HUES6 (cell line): Measurements from ENCODE around the gene IQGAP1.

Source experiments
- H3K27ac ChIP-seq: 2 replicates; pipeline ENCODE4 v1.7.0; 2013; ENCODE audit warnings: low read depth, mild to moderate bottlenecking, low read length, inconsistent platforms
- H3K27me3 ChIP-seq: 2 replicates; pipeline ENCODE4 v1.6.1; 2013; ENCODE audit warnings: low read length; ENCODE audit not compliant: control insufficient read depth, insufficient read depth
- H3K36me3 ChIP-seq: 2 replicates; pipeline ENCODE4 v1.6.1; 2013; ENCODE audit warnings: low read length; ENCODE audit not compliant: control insufficient read depth, insufficient read depth
- H3K4me1 ChIP-seq: 2 replicates; pipeline ENCODE4 v1.6.1; 2013; ENCODE audit warnings: low read length; ENCODE audit not compliant: control insufficient read depth, insufficient read depth
- H3K4me3 ChIP-seq: 2 replicates; pipeline ENCODE4 v1.5.1; 2013; ENCODE audit warnings: low read depth, low read length
- H3K9ac ChIP-seq: one replicate; pipeline ENCODE4 v1.6.1; 2013; ENCODE audit warnings: mild to moderate bottlenecking, low read length
- H3K9me3 ChIP-seq: 2 replicates; pipeline ENCODE4 v1.6.1; 2013; ENCODE audit warnings: low read depth, low read length; ENCODE audit not compliant: control insufficient read depth, insufficient read depth

The IQGAP1 gene

GRCh38 chr15:90469723-90470122 is 81.7 kb downstream of the IQGAP1 start:
- no peaks in the 10 kb centered on the region for H3K9me3 ChIP-seq
- H3K36me3 ChIP-seq = peaks cover 66% of the 10 kb centered on the region
- H3K4me3 ChIP-seq = no peak overlapping the region
- H3K27me3 ChIP-seq = no peaks in the 10 kb centered on the region
- H3K9ac ChIP-seq = no peak overlapping the region
- no peak overlapping the region for H3K27ac ChIP-seq
- H3K4me1 ChIP-seq = no peaks in the 10 kb centered on the region

- Histone ChIP-seq H3K27ac (no peak overlapping the region), H3K4me1 (no peaks in the 10 kb centered on the region), H3K27me3 (no peaks in the 10 kb centered on the region), H3K9ac (no peak overlapping the region), H3K4me3 (no peak overlapping the region), H3K9me3 (no peaks in the 10 kb centered on the region), H3K36me3 (peaks cover 66% of the 10 kb centered on the region)
These were observed 82.4 kb downstream of the IQGAP1 start for GRCh38 chr15:90470453-90470852.

- Histone ChIP-seq H3K4me3 (no peak overlapping the region), H3K9me3 (no peaks in the 10 kb centered on the region), H3K9ac (no peak overlapping the region), H3K27me3 (no peaks in the 10 kb centered on the region), H3K4me1 (no peaks in the 10 kb centered on the region), H3K36me3 (peaks cover 59% of the 10 kb centered on the region), H3K27ac (no peak overlapping the region)
These were observed 83.1 kb downstream of the IQGAP1 start for GRCh38 chr15:90471126-90471525.

- Histone ChIP-seq H3K27me3 (no peaks in the 10 kb centered on the region), H3K4me1 (no peaks in the 10 kb centered on the region), H3K4me3 (no peak overlapping the region), H3K9me3 (no peaks in the 10 kb centered on the region), H3K9ac (no peak overlapping the region), H3K36me3 (peaks cover 60% of the 10 kb centered on the region), H3K27ac (no peak overlapping the region)
These were observed 83.7 kb downstream of the IQGAP1 start for GRCh38 chr15:90471769-90472168.

- Histone ChIP-seq H3K27me3 (no peaks in the 10 kb centered on the region), H3K4me1 (no peaks in the 10 kb centered on the region), H3K9ac (no peak overlapping the region), H3K9me3 (no peaks in the 10 kb centered on the region), H3K27ac (no peak overlapping the region), H3K36me3 (peaks cover 83% of the 10 kb centered on the region), H3K4me3 (no peak overlapping the region)
These were observed 90.9 kb downstream of the IQGAP1 start for GRCh38 chr15:90478846-90479481.

- H3K9ac ChIP-seq = no peak overlapping the region
- no peaks in the 10 kb centered on the region for H3K9me3 ChIP-seq
- H3K4me3 ChIP-seq = no peak overlapping the region
- no peaks in the 10 kb centered on the region for H3K4me1 ChIP-seq
- H3K36me3 ChIP-seq = peaks cover 82% of the 10 kb centered on the region
- H3K27me3 ChIP-seq = no peaks in the 10 kb centered on the region
- no peak overlapping the region for H3K27ac ChIP-seq
These were observed 91.6 kb downstream of the IQGAP1 start for GRCh38 chr15:90479656-90480055.

- no peaks in the 10 kb centered on the region for H3K4me1 ChIP-seq
- H3K9me3 ChIP-seq = no peaks in the 10 kb centered on the region
- peaks cover 87% of the 10 kb centered on the region for H3K36me3 ChIP-seq
- no peak overlapping the region for H3K9ac ChIP-seq
- no peaks in the 10 kb centered on the region for H3K27me3 ChIP-seq
- H3K4me3 ChIP-seq = no peak overlapping the region
- no peak overlapping the region for H3K27ac ChIP-seq
These were observed 93.0 kb downstream of the IQGAP1 start for GRCh38 chr15:90481023-90481422.

- H3K4me1 ChIP-seq = no peaks in the 10 kb centered on the region
- no peak overlapping the region for H3K9ac ChIP-seq
- H3K27me3 ChIP-seq = no peaks in the 10 kb centered on the region
- H3K4me3 ChIP-seq = no peak overlapping the region
- no peak overlapping the region for H3K27ac ChIP-seq
- peaks cover 89% of the 10 kb centered on the region for H3K36me3 ChIP-seq
- H3K9me3 ChIP-seq = no peaks in the 10 kb centered on the region
These were observed 94.3 kb downstream of the IQGAP1 start for GRCh38 chr15:90482124-90483011.

- no peak overlapping the region for H3K4me3 ChIP-seq
- H3K9me3 ChIP-seq = no peaks in the 10 kb centered on the region
- no peak overlapping the region for H3K27ac ChIP-seq
- no peak overlapping the region for H3K9ac ChIP-seq
- peaks cover 88% of the 10 kb centered on the region for H3K36me3 ChIP-seq
- H3K4me1 ChIP-seq = no peaks in the 10 kb centered on the region
- no peaks in the 10 kb centered on the region for H3K27me3 ChIP-seq
These were observed 94.9 kb downstream of the IQGAP1 start for GRCh38 chr15:90483012-90483307.

- Histone ChIP-seq H3K9me3 (no peaks in the 10 kb centered on the region), H3K4me1 (no peaks in the 10 kb centered on the region), H3K27ac (no peak overlapping the region), H3K4me3 (no peak overlapping the region), H3K27me3 (no peaks in the 10 kb centered on the region), H3K36me3 (peaks cover 86% of the 10 kb centered on the region), H3K9ac (no peak overlapping the region)
These were observed 95.6 kb downstream of the IQGAP1 start for GRCh38 chr15:90483637-90484036.

- Histone ChIP-seq H3K4me1 (no peaks in the 10 kb centered on the region), H3K4me3 (no peak overlapping the region), H3K9ac (no peak overlapping the region), H3K27ac (no peak overlapping the region), H3K36me3 (peaks cover 93% of the 10 kb centered on the region), H3K27me3 (no peaks in the 10 kb centered on the region), H3K9me3 (no peaks in the 10 kb centered on the region)
These were observed 99.1 kb downstream of the IQGAP1 start for GRCh38 chr15:90487186-90487585.
